Calu3 (cell line): Measurements from ENCODE around the gene SRRM4. TPM values are rescaled to one million over a fixed set of nuclear protein-coding genes. Genes with fewer than 3 reads are reported as not detected.

ENCODE experiments used
- BruUV-seq: library from RNA; stranded (reverse); fragments of 400-500 nt; replicated peaks from 2 replicates; lab custom pipeline; 2021; lab: Mats Ljungman, UMichigan
- CTCF ChIA-PET: fragments of 300-600 bp; sonication (Branson Sonifier 250); formaldehyde crosslinking; loops from one replicate; lab custom pipeline; 2022; ENCODE audit warnings: antibody characterized with exemption; lab: Charles Lee
- DNase-seq: peaks from one replicate; pipeline ENCODE4 v3.0.0; 2022
- H3K27ac Mint-ChIP-seq: one replicate; pipeline ENCODE4 v1.8.0; 2022; ENCODE audit warnings: mixed read lengths; ENCODE audit not compliant: unreplicated experiment
- H3K27me3 Mint-ChIP-seq: one replicate; pipeline ENCODE4 v1.8.0; 2022; ENCODE audit warnings: mixed read lengths; ENCODE audit not compliant: unreplicated experiment
- H3K36me3 Mint-ChIP-seq: one replicate; pipeline ENCODE4 v1.8.0; 2022; ENCODE audit warnings: mild to moderate bottlenecking, moderate library complexity, mixed read lengths; ENCODE audit not compliant: insufficient read depth, unreplicated experiment
- H3K4me1 Mint-ChIP-seq: one replicate; pipeline ENCODE4 v1.8.0; 2022; ENCODE audit warnings: mild to moderate bottlenecking, low read depth, mixed read lengths; ENCODE audit not compliant: unreplicated experiment
- H3K4me3 Mint-ChIP-seq: one replicate; pipeline ENCODE4 v1.8.0; 2022; ENCODE audit warnings: mild to moderate bottlenecking, low read depth, moderate library complexity, mixed read lengths; ENCODE audit not compliant: unreplicated experiment
- H3K9me3 Mint-ChIP-seq: one replicate; pipeline ENCODE4 v1.8.0; 2022; ENCODE audit warnings: low read depth, mixed read lengths; ENCODE audit not compliant: unreplicated experiment
- CTCF ChIP-seq: fragments of 200-600 bp; IDR thresholded peaks from one replicate; pipeline ENCODE4 v1.8.0; 2022; ENCODE audit warnings: antibody characterized with exemption; ENCODE audit not compliant: unreplicated experiment
- intact Hi-C: fragments of 100-400 bp; cut with micrococcal nuclease; formaldehyde crosslinking; loops from one replicate; pipeline ENCODE4 v1.10.0; 2022; ENCODE audit not compliant: unreplicated experiment
- total RNA-seq: library from RNA; stranded (reverse); gene quantifications from 2 replicates; pipeline ENCODE4 v1.2.3, GENCODE V29; 2022

SRRM4 gene
- total RNA-seq, 1 experiment from 2014 or later, result not detected

GRCh38 chr12:119016715-119017114 is 35.4 kb downstream of the SRRM4 start:
- Mint-ChIP-seq H3K4me3 (no peak overlapping the region), H3K4me1 (no peaks in the 10 kb centered on the region), H3K27ac (no peak overlapping the region), H3K27me3 (peaks cover 61% of the 10 kb centered on the region), H3K9me3 (peaks cover 5% of the 10 kb centered on the region), H3K36me3 (no peaks in the 10 kb centered on the region)
- intact Hi-C loops, result no loop called here
- CTCF ChIA-PET, result no interaction called here
- BruUV-seq, result no TSS peak
- no peak for TF ChIP-seq CTCF
- DNase-seq, result no peak

GRCh38 chr12:119019166-119019565 is 37.8 kb downstream of the SRRM4 start:
- intact Hi-C loops, result no loop called here
- Mint-ChIP-seq H3K4me3 (no peak overlapping the region), H3K27ac (no peak overlapping the region), H3K9me3 (peaks cover 5% of the 10 kb centered on the region), H3K36me3 (no peaks in the 10 kb centered on the region), H3K4me1 (no peaks in the 10 kb centered on the region), H3K27me3 (peaks cover 61% of the 10 kb centered on the region)
- CTCF ChIA-PET, result no interaction called here
- BruUV-seq, result no TSS peak
- no peak for TF ChIP-seq CTCF
- DNase-seq, result no peak

- no peak overlapping the region for H3K27ac Mint-ChIP-seq
- intact Hi-C loops, result no loop called here
- no peak overlapping the region for H3K4me3 Mint-ChIP-seq
- CTCF ChIA-PET, result no interaction called here
- H3K9me3 Mint-ChIP-seq, result peaks cover 5% of the 10 kb centered on the region
- DNase-seq, result peak; percentile 43
- no TSS peak for BruUV-seq
- H3K4me1 Mint-ChIP-seq, result no peaks in the 10 kb centered on the region
- H3K36me3 Mint-ChIP-seq, result no peaks in the 10 kb centered on the region
- peak; percentile 23 for TF ChIP-seq CTCF
- peaks cover 46% of the 10 kb centered on the region for H3K27me3 Mint-ChIP-seq
Measured at GRCh38 chr12:119020406-119021360, 39.3 kb downstream of the SRRM4 start.

- H3K36me3 Mint-ChIP-seq, result no peaks in the 10 kb centered on the region
- H3K27me3 Mint-ChIP-seq, result peaks cover 19% of the 10 kb centered on the region
- H3K9me3 Mint-ChIP-seq, result peaks cover 5% of the 10 kb centered on the region
- H3K4me3 Mint-ChIP-seq, result no peak overlapping the region
- H3K27ac Mint-ChIP-seq, result no peak overlapping the region
- intact Hi-C loops, result no loop called here
- no TSS peak for BruUV-seq
- no peak for TF ChIP-seq CTCF
- CTCF ChIA-PET, result interaction anchor here (0.6 kb wide), 1 partner anchor 27 kb away, joined by 4 read pairs; no protein-coding TSS in a partner anchor
- no peaks in the 10 kb centered on the region for H3K4me1 Mint-ChIP-seq
- no peak for DNase-seq
Measured at GRCh38 chr12:119024356-119024755, 43.0 kb downstream of the SRRM4 start.
